HCT116 (cell line): ENCODE measurements around the gene IPCEF1. TPM values are rescaled to one million over a fixed set of nuclear protein-coding genes. Genes with fewer than 3 reads are reported as not detected.

Experiments
- ATAC-seq: fragments of 200-7000 bp; cut with Tn5 transposase; 2 replicates; pipeline ENCODE4 v1.9.1; 2020; ENCODE audit warnings: mild to moderate bottlenecking, moderate library complexity
- BruUV-seq: library from RNA; stranded (reverse); fragments of 400-500 nt; replicated peaks from 2 replicates; lab custom pipeline; 2021; lab: Mats Ljungman, UMichigan
- CTCF ChIA-PET: fragments of 300-600 bp; sonication (Branson Sonifier 250); formaldehyde crosslinking; loops from one replicate; lab custom pipeline; 2021; ENCODE audit warnings: antibody characterized with exemption; lab: Charles Lee
- POLR2A ChIA-PET: fragments of 300-600, 350-600 bp; sonication (Branson Sonifier 250); formaldehyde crosslinking; loops from one replicate; lab custom pipeline; 2021; ENCODE audit warnings: antibody characterized with exemption; lab: Charles Lee
- RAD21 ChIA-PET, 2 experiments: fragments of 300-600 bp; sonication (Branson Sonifier 250); formaldehyde crosslinking; loops; one replicate each; lab custom pipeline; 2023; ENCODE audit warnings: low total read pairs in 2 of 2; ENCODE audit not compliant: uncharacterized antibody in 2 of 2, unreplicated experiment in 2 of 2, low non-redundant PET in 1 of 2; lab: Charles Lee
- DNase-seq: peaks from one replicate; pipeline ENCODE4 v3.0.0-alpha.2; 2010; ENCODE audit warnings: low read depth, low spot score
- H2AFZ ChIP-seq: fragments of 200-600 bp; shearing (Covaris generic), sonication (generic); 2 replicates; pipeline ENCODE4 v1.6.1; 2017; ENCODE audit warnings: low read depth, mixed run types, mixed read lengths, antibody characterized with exemption, low read length; ENCODE audit not compliant: poor library complexity, severe bottlenecking
- H3K27ac ChIP-seq: 2 replicates; pipeline ENCODE4 v1.5.1; 2012; ENCODE audit warnings: low read depth, low read length
- H3K27me3 ChIP-seq: fragments of 200-600 bp; sonication (generic); 2 replicates; pipeline ENCODE4 v1.6.1; 2016; ENCODE audit warnings: mixed run types, low read length, mixed read lengths; ENCODE audit not compliant: insufficient read depth
- H3K36me3 ChIP-seq, 2 experiments: fragments of 200-500 bp in 1 of 2; fragments of 200-600 bp in 1 of 2; sonication (Bioruptor generic) in 1 of 2; sonication (generic) in 1 of 2; 2 replicates each; pipeline versions ENCODE4 v1.5.1 to v1.6.1; 2014 to 2016; ENCODE audit warnings: low read length in 2 of 2, inconsistent platforms in 1 of 2, mixed read lengths in 1 of 2, mixed run types in 1 of 2; ENCODE audit not compliant: insufficient read depth in 2 of 2, control insufficient read depth in 1 of 2
- H3K4me1 ChIP-seq, 2 experiments: fragments of 200-600 bp in 1 of 2; sonication (generic) in 1 of 2; 2 replicates each; pipeline versions ENCODE4 v1.5.1 to v1.6.1; 2012 to 2017; ENCODE audit warnings: low read length in 2 of 2, inconsistent platforms in 1 of 2, mild to moderate bottlenecking in 1 of 2, mixed read lengths in 1 of 2, mixed run types in 1 of 2, moderate library complexity in 1 of 2; ENCODE audit not compliant: insufficient read depth in 2 of 2, control insufficient read depth in 1 of 2
- H3K4me2 ChIP-seq: fragments of 200-600 bp; sonication (generic); 2 replicates; pipeline ENCODE4 v1.6.1; 2017; ENCODE audit warnings: mixed run types, low read length, mixed read lengths
- H3K4me3 ChIP-seq, 2 experiments: fragments of 200-600 bp in 1 of 2; sonication (generic) in 1 of 2; replicated peaks in 1 of 2; 2 replicates each; pipeline ENCODE4 v1.5.1; 2011 to 2016; ENCODE audit warnings: low read length in 2 of 2, control low read depth in 1 of 2, low read depth in 1 of 2, mild to moderate bottlenecking in 1 of 2, mixed read lengths in 1 of 2, mixed run types in 1 of 2
- H3K79me2 ChIP-seq: fragments of 200-600 bp; sonication (generic); 2 replicates; pipeline ENCODE4 v1.6.1; 2017; ENCODE audit warnings: mild to moderate bottlenecking, mixed run types, low read length, moderate library complexity, mixed read lengths; ENCODE audit not compliant: insufficient read depth
- H3K9ac ChIP-seq: fragments of 200-600 bp; sonication (generic); 2 replicates; pipeline ENCODE4 v1.6.1; 2016; ENCODE audit warnings: low read length, mixed read lengths
- H3K9me2 ChIP-seq: fragments of 200-600 bp; sonication (generic), shearing (Covaris generic); 2 replicates; pipeline ENCODE4 v1.6.1; 2017; ENCODE audit warnings: mixed run types, mild to moderate bottlenecking, moderate library complexity; ENCODE audit not compliant: insufficient read depth
- H3K9me3 ChIP-seq, 2 experiments: fragments of 200-500 bp in 1 of 2; fragments of 200-600 bp in 1 of 2; sonication (Bioruptor generic) in 1 of 2; sonication (generic) in 1 of 2; 2 replicates each; pipeline ENCODE4 v1.6.1; 2014 to 2017; ENCODE audit warnings: low read length in 2 of 2, mixed read lengths in 2 of 2, inconsistent platforms in 1 of 2, low read depth in 1 of 2, mild to moderate bottlenecking in 1 of 2, mixed run types in 1 of 2, moderate library complexity in 1 of 2; ENCODE audit not compliant: control insufficient read depth in 1 of 2, insufficient read depth in 1 of 2
- H4K20me1 ChIP-seq: fragments of 200-600 bp; sonication (generic), shearing (Covaris generic); 2 replicates; pipeline ENCODE4 v1.6.1; 2017; ENCODE audit warnings: mixed run types, mild to moderate bottlenecking, moderate library complexity; ENCODE audit not compliant: insufficient read depth
- EZH2 ChIP-seq: fragments of 200-600 bp; sonication (generic); IDR thresholded peaks from 2 replicates; pipeline ENCODE4 v1.6.1; 2017; ENCODE audit warnings: antibody characterized with exemption, mixed run types
- FOSL1 ChIP-seq: IDR thresholded peaks from 2 replicates; pipeline ENCODE4 v1.6.1; 2012; ENCODE audit warnings: low read depth
- POLR2A ChIP-seq: IDR thresholded peaks from 2 replicates; pipeline ENCODE4 v1.7.0; 2011; ENCODE audit warnings: borderline replicate concordance; ENCODE audit not compliant: insufficient read depth, insufficient read length; ENCODE audit errors: extremely low read depth
- POLR2AphosphoS5 ChIP-seq: IDR thresholded peaks from 2 replicates; pipeline ENCODE4 v1.6.1; 2011; ENCODE audit warnings: mild to moderate bottlenecking, low read depth, low read length, moderate library complexity
- RAD21 ChIP-seq: IDR thresholded peaks from 2 replicates; pipeline ENCODE4 v1.6.1; 2012; ENCODE audit warnings: low read depth, mild to moderate bottlenecking
- SIN3A ChIP-seq: IDR thresholded peaks from 2 replicates; pipeline ENCODE4 v1.6.1; 2012; ENCODE audit warnings: low read depth
- SP1 ChIP-seq: IDR thresholded peaks from 2 replicates; pipeline ENCODE4 v1.6.1; 2012; ENCODE audit warnings: low read depth
- SRF ChIP-seq: IDR thresholded peaks from 2 replicates; pipeline ENCODE4 v1.6.1; 2012; ENCODE audit warnings: low read depth
- TCF7L2 ChIP-seq: IDR thresholded peaks from 2 replicates; pipeline ENCODE4 v1.7.0; 2011; ENCODE audit warnings: borderline replicate concordance, inconsistent platforms; ENCODE audit not compliant: insufficient read depth, insufficient read length; ENCODE audit errors: extremely low read depth
- ZFX ChIP-seq: fragments of 450-650 bp; IDR thresholded peaks from 2 replicates; pipeline ENCODE4 v1.6.1; 2017
- intact Hi-C: fragments of 100-400 bp; cut with micrococcal nuclease; formaldehyde crosslinking; loops from 2 replicates; pipeline ENCODE4 v1.10.0; 2022
- total RNA-seq: library from RNA; stranded (reverse); gene quantifications from one replicate; pipeline ENCODE4 v1.2.1, GENCODE V29; 2021; ENCODE audit not compliant: unreplicated experiment
- TF ChIP-seq, protein P1 (sequence below): IDR thresholded peaks from 2 replicates; pipeline ENCODE4 v1.6.1; 2012; ENCODE audit warnings: low read depth
- TF ChIP-seq, protein P2 (sequence below): IDR thresholded peaks from 2 replicates; pipeline ENCODE4 v1.6.1; 2011; ENCODE audit warnings: mild to moderate bottlenecking, low read length, moderate library complexity; ENCODE audit not compliant: insufficient replicate concordance; ENCODE audit errors: extremely low read depth
- TF ChIP-seq, protein P3 (sequence below), 3 experiments: fragments of 200-600 bp in 1 of 3; sonication (generic) in 1 of 3; IDR thresholded peaks in 2 of 3; conservative IDR thresholded peaks in 1 of 3; 2 replicates each; pipeline ENCODE4 v1.5.1; 2012 to 2017; ENCODE audit warnings: low read depth in 2 of 3, low read length in 2 of 3, antibody characterized with exemption in 1 of 3, borderline replicate concordance in 1 of 3, control low read depth in 1 of 3, mild to moderate bottlenecking in 1 of 3, mixed read lengths in 1 of 3, mixed run types in 1 of 3, moderate library complexity in 1 of 3; ENCODE audit not compliant: insufficient read depth in 1 of 3
- TF ChIP-seq, protein P4 (sequence below): IDR thresholded peaks from 2 replicates; pipeline ENCODE4 v1.6.1; 2012

Gene IPCEF1
- total RNA-seq, 1 experiment from 2014 or later = 0.32 TPM

DNA sequence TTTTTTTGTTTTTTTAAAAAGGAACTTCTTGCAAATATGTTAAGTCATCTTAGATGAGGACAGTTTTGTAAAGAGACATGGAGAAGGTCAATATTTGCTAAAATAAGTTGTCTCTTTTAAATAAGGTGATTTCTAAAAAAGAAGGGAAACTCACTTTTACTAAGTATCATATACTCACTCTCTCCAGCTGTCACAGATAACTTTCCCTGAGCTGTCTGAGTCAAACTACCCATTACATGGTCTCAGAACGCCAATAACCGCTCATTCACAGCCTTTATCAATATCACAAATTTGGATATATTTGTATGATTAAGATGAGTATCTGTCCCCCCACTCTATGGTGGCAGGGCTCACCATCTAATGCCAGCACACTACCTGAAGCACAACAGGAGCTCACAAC lies 47.6 kb downstream of the IPCEF1 start:
- H3K9ac ChIP-seq = no peak overlapping the region
- ChIA-PET CTCF (no interaction called here), RAD21 (no interaction called here)
- H3K4me2 ChIP-seq = no peak overlapping the region
- H3K4me3 ChIP-seq = no peak overlapping the region
- no peak for DNase-seq
- H3K9me3 ChIP-seq = no peaks in the 10 kb centered on the region
- H4K20me1 ChIP-seq = no peaks in the 10 kb centered on the region
- no peak overlapping the region for H3K27ac ChIP-seq
- no peaks in the 10 kb centered on the region for H3K4me1 ChIP-seq
- TF ChIP-seq TCF7L2 (no peak), FOSL1 (no peak), SIN3A (no peak), RAD21 (no peak), SRF (no peak), EZH2 (no peak), ZFX (no peak), POLR2A (no peak), POLR2AphosphoS5 (no peak), SP1 (no peak)
- TF ChIP-seq, protein P1, sequence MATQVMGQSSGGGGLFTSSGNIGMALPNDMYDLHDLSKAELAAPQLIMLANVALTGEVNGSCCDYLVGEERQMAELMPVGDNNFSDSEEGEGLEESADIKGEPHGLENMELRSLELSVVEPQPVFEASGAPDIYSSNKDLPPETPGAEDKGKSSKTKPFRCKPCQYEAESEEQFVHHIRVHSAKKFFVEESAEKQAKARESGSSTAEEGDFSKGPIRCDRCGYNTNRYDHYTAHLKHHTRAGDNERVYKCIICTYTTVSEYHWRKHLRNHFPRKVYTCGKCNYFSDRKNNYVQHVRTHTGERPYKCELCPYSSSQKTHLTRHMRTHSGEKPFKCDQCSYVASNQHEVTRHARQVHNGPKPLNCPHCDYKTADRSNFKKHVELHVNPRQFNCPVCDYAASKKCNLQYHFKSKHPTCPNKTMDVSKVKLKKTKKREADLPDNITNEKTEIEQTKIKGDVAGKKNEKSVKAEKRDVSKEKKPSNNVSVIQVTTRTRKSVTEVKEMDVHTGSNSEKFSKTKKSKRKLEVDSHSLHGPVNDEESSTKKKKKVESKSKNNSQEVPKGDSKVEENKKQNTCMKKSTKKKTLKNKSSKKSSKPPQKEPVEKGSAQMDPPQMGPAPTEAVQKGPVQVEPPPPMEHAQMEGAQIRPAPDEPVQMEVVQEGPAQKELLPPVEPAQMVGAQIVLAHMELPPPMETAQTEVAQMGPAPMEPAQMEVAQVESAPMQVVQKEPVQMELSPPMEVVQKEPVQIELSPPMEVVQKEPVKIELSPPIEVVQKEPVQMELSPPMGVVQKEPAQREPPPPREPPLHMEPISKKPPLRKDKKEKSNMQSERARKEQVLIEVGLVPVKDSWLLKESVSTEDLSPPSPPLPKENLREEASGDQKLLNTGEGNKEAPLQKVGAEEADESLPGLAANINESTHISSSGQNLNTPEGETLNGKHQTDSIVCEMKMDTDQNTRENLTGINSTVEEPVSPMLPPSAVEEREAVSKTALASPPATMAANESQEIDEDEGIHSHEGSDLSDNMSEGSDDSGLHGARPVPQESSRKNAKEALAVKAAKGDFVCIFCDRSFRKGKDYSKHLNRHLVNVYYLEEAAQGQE = no peak
- TF ChIP-seq, protein P2, sequence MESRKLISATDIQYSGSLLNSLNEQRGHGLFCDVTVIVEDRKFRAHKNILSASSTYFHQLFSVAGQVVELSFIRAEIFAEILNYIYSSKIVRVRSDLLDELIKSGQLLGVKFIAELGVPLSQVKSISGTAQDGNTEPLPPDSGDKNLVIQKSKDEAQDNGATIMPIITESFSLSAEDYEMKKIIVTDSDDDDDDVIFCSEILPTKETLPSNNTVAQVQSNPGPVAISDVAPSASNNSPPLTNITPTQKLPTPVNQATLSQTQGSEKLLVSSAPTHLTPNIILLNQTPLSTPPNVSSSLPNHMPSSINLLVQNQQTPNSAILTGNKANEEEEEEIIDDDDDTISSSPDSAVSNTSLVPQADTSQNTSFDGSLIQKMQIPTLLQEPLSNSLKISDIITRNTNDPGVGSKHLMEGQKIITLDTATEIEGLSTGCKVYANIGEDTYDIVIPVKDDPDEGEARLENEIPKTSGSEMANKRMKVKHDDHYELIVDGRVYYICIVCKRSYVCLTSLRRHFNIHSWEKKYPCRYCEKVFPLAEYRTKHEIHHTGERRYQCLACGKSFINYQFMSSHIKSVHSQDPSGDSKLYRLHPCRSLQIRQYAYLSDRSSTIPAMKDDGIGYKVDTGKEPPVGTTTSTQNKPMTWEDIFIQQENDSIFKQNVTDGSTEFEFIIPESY = no peak
- TF ChIP-seq, protein P3, sequence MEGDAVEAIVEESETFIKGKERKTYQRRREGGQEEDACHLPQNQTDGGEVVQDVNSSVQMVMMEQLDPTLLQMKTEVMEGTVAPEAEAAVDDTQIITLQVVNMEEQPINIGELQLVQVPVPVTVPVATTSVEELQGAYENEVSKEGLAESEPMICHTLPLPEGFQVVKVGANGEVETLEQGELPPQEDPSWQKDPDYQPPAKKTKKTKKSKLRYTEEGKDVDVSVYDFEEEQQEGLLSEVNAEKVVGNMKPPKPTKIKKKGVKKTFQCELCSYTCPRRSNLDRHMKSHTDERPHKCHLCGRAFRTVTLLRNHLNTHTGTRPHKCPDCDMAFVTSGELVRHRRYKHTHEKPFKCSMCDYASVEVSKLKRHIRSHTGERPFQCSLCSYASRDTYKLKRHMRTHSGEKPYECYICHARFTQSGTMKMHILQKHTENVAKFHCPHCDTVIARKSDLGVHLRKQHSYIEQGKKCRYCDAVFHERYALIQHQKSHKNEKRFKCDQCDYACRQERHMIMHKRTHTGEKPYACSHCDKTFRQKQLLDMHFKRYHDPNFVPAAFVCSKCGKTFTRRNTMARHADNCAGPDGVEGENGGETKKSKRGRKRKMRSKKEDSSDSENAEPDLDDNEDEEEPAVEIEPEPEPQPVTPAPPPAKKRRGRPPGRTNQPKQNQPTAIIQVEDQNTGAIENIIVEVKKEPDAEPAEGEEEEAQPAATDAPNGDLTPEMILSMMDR (IDR thresholded peaks at IDR 0.05 in 2 of 3, conservative IDR thresholded peaks at IDR 0.05 in 1 of 3; ENCODE audit: borderline replicate concordance in 1 of 3, insufficient read depth in 1 of 3, low read depth in 2 of 3, low read length in 2 of 3) = no peak
- TF ChIP-seq, protein P4, sequence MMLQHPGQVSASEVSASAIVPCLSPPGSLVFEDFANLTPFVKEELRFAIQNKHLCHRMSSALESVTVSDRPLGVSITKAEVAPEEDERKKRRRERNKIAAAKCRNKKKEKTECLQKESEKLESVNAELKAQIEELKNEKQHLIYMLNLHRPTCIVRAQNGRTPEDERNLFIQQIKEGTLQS = no peak
- TF ChIP-seq, all 23 proteins: peak for 0
- H3K79me2 ChIP-seq = no peaks in the 10 kb centered on the region
- no peak overlapping the region for H2AFZ ChIP-seq
- H3K9me2 ChIP-seq = no peaks in the 10 kb centered on the region
- BruUV-seq = no TSS peak
- no peak for ATAC-seq
- POLR2A ChIA-PET = no interaction called here
- intact Hi-C loops = no loop called here
- no peaks in the 10 kb centered on the region for H3K36me3 ChIP-seq
- no peaks in the 10 kb centered on the region for H3K27me3 ChIP-seq
